Osteoblast (primary cell): Measurements from ENCODE around the gene CAND2. TPM values are rescaled to one million over a fixed set of nuclear protein-coding genes. Genes with fewer than 3 reads are reported as not detected.
A peak's percentile ranks its signal among the peaks of the same experiment; 100 is the strongest.
"Not testable (repeated sequence)": the region's sequence is repeated elsewhere in the genome, so short reads cannot be mapped to it uniquely, and the experiment has no call there.

Experiments
- DNase-seq: peaks from one replicate; pipeline ENCODE4 v3.0.0; 2011; ENCODE audit warnings: low spot score, mixed read lengths; ENCODE audit not compliant: insufficient read length; ENCODE audit errors: missing footprints
- H2AFZ ChIP-seq: 2 replicates; pipeline ENCODE4 v1.6.0; 2011; ENCODE audit warnings: mild to moderate bottlenecking, low read length
- H3K27ac ChIP-seq: 2 replicates; pipeline ENCODE4 v1.5.1; 2011; ENCODE audit warnings: mild to moderate bottlenecking, low read depth, low read length, moderate library complexity
- H3K27me3 ChIP-seq: 2 replicates; pipeline ENCODE4 v1.6.0; 2012; ENCODE audit warnings: mild to moderate bottlenecking, control low read depth, inconsistent platforms, low read length, moderate library complexity; ENCODE audit not compliant: insufficient read depth
- H3K36me3 ChIP-seq: 2 replicates; pipeline ENCODE4 v1.5.1; 2011; ENCODE audit warnings: mild to moderate bottlenecking, low read length, control low read depth, moderate library complexity; ENCODE audit not compliant: insufficient read depth
- H3K4me1 ChIP-seq: 2 replicates; pipeline ENCODE4 v1.5.1; 2011; ENCODE audit warnings: mild to moderate bottlenecking, low read length, control low read depth, moderate library complexity; ENCODE audit not compliant: insufficient read depth
- H3K4me2 ChIP-seq: 2 replicates; pipeline ENCODE4 v1.6.0; 2011; ENCODE audit warnings: mild to moderate bottlenecking, low read length; ENCODE audit not compliant: insufficient read depth
- H3K4me3 ChIP-seq: fragments of 200-600 bp; sonication (generic); 3 replicates; pipeline ENCODE4 v1.5.1; 2012; ENCODE audit warnings: mild to moderate bottlenecking, low read length, inconsistent platforms; ENCODE audit not compliant: insufficient read depth
- H3K79me2 ChIP-seq: 2 replicates; pipeline ENCODE4 v1.6.0; 2012; ENCODE audit warnings: mild to moderate bottlenecking, low read length, control low read depth, inconsistent platforms; ENCODE audit not compliant: insufficient read depth
- H3K9me3 ChIP-seq: 2 replicates; pipeline ENCODE4 v1.5.1; 2011; ENCODE audit warnings: low read depth, low read length, control low read depth
- H4K20me1 ChIP-seq: 2 replicates; pipeline ENCODE4 v1.6.0; 2012; ENCODE audit warnings: mild to moderate bottlenecking, low read length, control low read depth; ENCODE audit not compliant: insufficient read depth
- CTCF ChIP-seq: IDR thresholded peaks from 2 replicates; pipeline ENCODE4 v1.5.1; 2011; ENCODE audit warnings: mild to moderate bottlenecking, low read depth, low read length, moderate library complexity; ENCODE audit errors: extremely low read depth
- total RNA-seq: library from RNA; depleted of rRNA; stranded (reverse); fragments of >200 nt; gene quantifications from 2 replicates; pipeline ENCODE4 v1.2.3, GENCODE V29; 2012

The CAND2 gene
- total RNA-seq, 1 donor: 1.4 TPM

GRCh38 chr3:12871404-12871983 is 75.0 kb downstream of the CAND2 start:
- H3K27me3 ChIP-seq: peaks cover 5% of the 10 kb centered on the region
- H4K20me1 ChIP-seq: no peaks in the 10 kb centered on the region
- H3K9me3 ChIP-seq: no peaks in the 10 kb centered on the region
- DNase-seq: no peak
- no peak overlapping the region for H2AFZ ChIP-seq
- H3K27ac ChIP-seq: no peak overlapping the region
- no peaks in the 10 kb centered on the region for H3K79me2 ChIP-seq
- no peaks in the 10 kb centered on the region for H3K4me1 ChIP-seq
- TF ChIP-seq CTCF: no peak
- H3K36me3 ChIP-seq: no peaks in the 10 kb centered on the region
- no peak overlapping the region for H3K4me3 ChIP-seq
- peak overlapping the region; percentile 36 for H3K4me2 ChIP-seq

GRCh38 chr3:12875857-12876836 is 79.7 kb downstream of the CAND2 start:
- no peak for DNase-seq
- Histone ChIP-seq H4K20me1 (no peaks in the 10 kb centered on the region), H3K27ac (no peak overlapping the region), H3K4me1 (no peaks in the 10 kb centered on the region), H2AFZ (no peak overlapping the region), H3K36me3 (no peaks in the 10 kb centered on the region), H3K9me3 (no peaks in the 10 kb centered on the region), H3K79me2 (no peaks in the 10 kb centered on the region), H3K27me3 (no peaks in the 10 kb centered on the region), H3K4me3 (peak overlapping the region; percentile 33), H3K4me2 (peak overlapping the region; percentile 36)
- no peak for TF ChIP-seq CTCF

GRCh38 chr3:12877040-12877439 is 80.6 kb downstream of the CAND2 start:
- no peak for TF ChIP-seq CTCF
- Histone ChIP-seq H4K20me1 (no peaks in the 10 kb centered on the region), H3K4me1 (no peaks in the 10 kb centered on the region), H3K9me3 (no peaks in the 10 kb centered on the region), H3K27me3 (no peaks in the 10 kb centered on the region), H3K4me3 (no peak overlapping the region), H3K4me2 (no peak overlapping the region), H3K36me3 (no peaks in the 10 kb centered on the region), H2AFZ (no peak overlapping the region), H3K79me2 (no peaks in the 10 kb centered on the region), H3K27ac (no peak overlapping the region)
- DNase-seq: no peak

- Histone ChIP-seq H3K4me1 (no peaks in the 10 kb centered on the region), H3K27ac (no peak overlapping the region), H4K20me1 (no peaks in the 10 kb centered on the region), H3K27me3 (no peaks in the 10 kb centered on the region), H3K4me3 (no peak overlapping the region), H3K36me3 (no peaks in the 10 kb centered on the region), H3K9me3 (no peaks in the 10 kb centered on the region), H3K4me2 (no peak overlapping the region), H3K79me2 (no peaks in the 10 kb centered on the region), H2AFZ (no peak overlapping the region)
- TF ChIP-seq CTCF: no peak
- no peak for DNase-seq
Measured at GRCh38 chr3:12878141-12878574, 81.7 kb downstream of the CAND2 start.

GRCh38 chr3:12878758-12879157 is 82.3 kb downstream of the CAND2 start:
- H3K27me3 ChIP-seq, H4K20me1 ChIP-seq, H3K9me3 ChIP-seq, H3K36me3 ChIP-seq, H2AFZ ChIP-seq, H3K4me3 ChIP-seq, H3K4me2 ChIP-seq, H3K27ac ChIP-seq, H3K4me1 ChIP-seq, DNase-seq, H3K79me2 ChIP-seq: not testable (repeated sequence)
